ENCODE results near the gene OGDH. TPM values are rescaled to one million over a fixed set of nuclear protein-coding genes. Genes with fewer than 3 reads are reported as not detected.

Gene OGDH
- total and polyA plus RNA-seq, 10 of the 15 experiments (the other 5 are each of a cell fraction or from before 2014, with no cell fraction given) = 4.1 to 103 (median 48.4) TPM

DNA sequence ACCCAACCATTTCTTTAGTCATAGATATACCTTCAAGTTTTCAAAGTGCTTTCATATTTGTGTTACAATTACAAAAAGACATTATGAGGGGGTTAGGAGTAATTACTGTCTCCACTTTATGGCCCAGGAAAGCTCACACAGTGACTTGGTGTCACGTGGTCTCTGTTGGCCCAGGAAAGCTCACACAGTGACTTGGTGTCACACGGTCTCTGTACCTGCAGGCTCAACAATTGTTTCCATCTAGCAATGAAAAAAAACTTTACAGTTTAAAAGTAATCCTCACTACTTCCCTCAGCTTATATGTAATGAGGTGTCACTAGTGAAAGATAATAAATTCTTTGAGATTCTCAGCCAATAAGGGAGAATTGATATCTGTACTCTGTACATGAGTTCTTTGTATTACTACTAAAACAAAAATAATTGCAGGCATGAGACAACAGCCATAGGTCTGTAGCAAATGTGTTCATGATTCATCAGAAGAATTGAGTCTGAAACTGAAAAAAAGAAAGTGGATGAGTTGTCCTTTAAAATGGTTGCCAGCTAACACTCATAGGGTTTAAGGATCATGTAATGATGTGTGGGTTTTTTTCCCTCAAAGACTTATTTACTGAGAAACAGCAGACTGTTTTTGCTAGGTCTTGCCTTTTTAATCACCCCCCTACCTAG, 10.9 kb downstream of the OGDH start:
- ChIA-PET SMC1A (ENCODE audit: uncharacterized antibody, unreplicated experiment) (interaction anchor here (0.7 to 4.3 kb wide), 12 partner anchors 10 to 153 kb away, joined by 3 to 19 read pairs (median 4); partner anchors contain the start of gene OGDH), POLR2A (interaction anchor here (0.7 to 3.2 kb wide), 10 partner anchors 8 to 233 kb away, joined by 3 to 28 read pairs (median 4); partner anchors contain the start of genes OGDH, PPIA and ZMIZ2), RAD21 (ENCODE audit: unreplicated experiment) (interaction anchor here (0.6 to 10.1 kb wide), 6 partner anchors 10 to 230 kb away, joined by 3 to 130 read pairs (median 4); partner anchors contain the start of genes H2AZ2 and OGDH), CTCF (interaction anchor here (0.7 to 1.2 kb wide), 3 partner anchors 10 to 19 kb away, joined by 3 to 6 read pairs (median 4); partner anchors contain the start of gene OGDH)
- WGBS (ENCODE audit: insufficient coverage, insufficient replicate concordance, low lambda C conversion rate, missing lambda C conversion rate) = 41% methylated on average over 2 of the region's 2 CpGs
- Histone ChIP-seq H4K20me1 (ENCODE audit: control insufficient read depth, insufficient read depth) (no peaks in the 10 kb centered on the region), H2AFZ (ENCODE audit: control insufficient read depth, low read depth, low read length) (no peak overlapping the region), H3K4me1 (ENCODE audit: control insufficient read depth, insufficient read depth, low read length) (peaks cover 47% of the 10 kb centered on the region), H3K9me3 (replicated peaks; ENCODE audit: control insufficient read depth, insufficient read depth, low read length) (no peaks in the 10 kb centered on the region), H3K27ac (ENCODE audit: control insufficient read depth, insufficient read depth) (peak overlapping the region; percentile 65), H3K4me2 (ENCODE audit: control insufficient read depth, insufficient read depth) (peak overlapping the region; percentile 36), H3K27me3 (replicated peaks in 1 of 2; ENCODE audit: control insufficient read depth in 2 of 2, insufficient read depth in 2 of 2, low read length in 1 of 2) (no peaks in the 10 kb centered on the region), H3K79me2 (ENCODE audit: control insufficient read depth, insufficient read depth, low read length) (peaks cover 86% of the 10 kb centered on the region), H3K4me3 (no peak overlapping the region), H3K36me3 (ENCODE audit: control insufficient read depth in 2 of 2, insufficient read depth in 2 of 2, low read length in 1 of 2) (peaks cover 0 to 9% of the 10 kb centered on the region in 2 experiments; a peak in 2 of 4 replicates), H3K9ac (ENCODE audit: control insufficient read depth, insufficient read depth, low read length) (0 out of 2 replicates have a peak overlapping the region, but pooled peaks have one; percentile 21)
- no peak for DNase-seq (ENCODE audit: low read depth, low spot score)
- no TSS peak for BruUV-seq (replicated peaks)
- in situ Hi-C loops (cut with MboI) (no loop called here), intact Hi-C loops (cut with micrococcal nuclease; ENCODE audit: unreplicated experiment) (no loop called here)
- FAIRE-seq = peak; percentile 31
- ATAC-seq = peak; percentile 59
- no peak for TF ChIP-seq KAT2A (conservative IDR thresholded peaks at IDR 0.05; ENCODE audit: control insufficient read depth, low read depth, low read length)
- no peak for TF ChIP-seq IRF4 (IDR thresholded peaks at IDR 0.05; ENCODE audit: low read depth, low read length)
- peak; percentile 38; the same call in 1 of the 2 replicates for TF ChIP-seq YY1 (IDR thresholded peaks at IDR 0.05; ENCODE audit: low read depth, low read length)
- TF ChIP-seq HDAC6 (IDR thresholded peaks at IDR 0.05; ENCODE audit: unreplicated experiment) = no peak
- TF ChIP-seq NRF1 (conservative IDR thresholded peaks at IDR 0.05; ENCODE audit: low read depth, low read length) = no peak
- peak; percentile 95 for TF ChIP-seq RAD51 (IDR thresholded peaks at IDR 0.05)
- TF ChIP-seq ZNF592 (IDR thresholded peaks at IDR 0.05) = no peak; the same call in 1 of the 2 replicates
- TF ChIP-seq, protein P1, sequence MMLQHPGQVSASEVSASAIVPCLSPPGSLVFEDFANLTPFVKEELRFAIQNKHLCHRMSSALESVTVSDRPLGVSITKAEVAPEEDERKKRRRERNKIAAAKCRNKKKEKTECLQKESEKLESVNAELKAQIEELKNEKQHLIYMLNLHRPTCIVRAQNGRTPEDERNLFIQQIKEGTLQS (IDR thresholded peaks at IDR 0.05; ENCODE audit: borderline replicate concordance, extremely low read depth, low read depth, low read length) = peak; percentile 44; the same call in 1 of the 2 replicates
- TF ChIP-seq RCOR1 (conservative IDR thresholded peaks at IDR 0.05; ENCODE audit: low read depth, low read length) = no peak
- TF ChIP-seq USF1 (IDR thresholded peaks at IDR 0.05; ENCODE audit: borderline replicate concordance, extremely low read length, insufficient read depth, low read depth, low read length) = peak; percentile 54
- no peak for TF ChIP-seq RUNX3 (IDR thresholded peaks at IDR 0.05; ENCODE audit: low read length)
- TF ChIP-seq SUZ12 (IDR thresholded peaks at IDR 0.05; ENCODE audit: unreplicated experiment) = no peak
- no peak for TF ChIP-seq NFXL1 (IDR thresholded peaks at IDR 0.05; ENCODE audit: borderline replicate concordance)
- TF ChIP-seq ZBED1 (IDR thresholded peaks at IDR 0.05; ENCODE audit: borderline replicate concordance) = no peak
- TF ChIP-seq EP300 (IDR thresholded peaks at IDR 0.05; ENCODE audit: borderline replicate concordance in 1 of 2, control insufficient read depth in 1 of 2, low read depth in 2 of 2, low read length in 2 of 2) = no peak
- TF ChIP-seq, protein P2, sequence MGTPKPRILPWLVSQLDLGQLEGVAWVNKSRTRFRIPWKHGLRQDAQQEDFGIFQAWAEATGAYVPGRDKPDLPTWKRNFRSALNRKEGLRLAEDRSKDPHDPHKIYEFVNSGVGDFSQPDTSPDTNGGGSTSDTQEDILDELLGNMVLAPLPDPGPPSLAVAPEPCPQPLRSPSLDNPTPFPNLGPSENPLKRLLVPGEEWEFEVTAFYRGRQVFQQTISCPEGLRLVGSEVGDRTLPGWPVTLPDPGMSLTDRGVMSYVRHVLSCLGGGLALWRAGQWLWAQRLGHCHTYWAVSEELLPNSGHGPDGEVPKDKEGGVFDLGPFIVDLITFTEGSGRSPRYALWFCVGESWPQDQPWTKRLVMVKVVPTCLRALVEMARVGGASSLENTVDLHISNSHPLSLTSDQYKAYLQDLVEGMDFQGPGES (IDR thresholded peaks at IDR 0.05) = no peak
